AG10803 (cell line): ENCODE results near the gene TSHZ1.

Experiments
- DNase-seq: peaks from one replicate; pipeline ENCODE4 v3.0.0; 2010; ENCODE audit warnings: low read depth
- H3K4me3 ChIP-seq: 2 replicates; pipeline ENCODE4 v1.5.1; 2011; ENCODE audit warnings: mild to moderate bottlenecking, low read length, control low read depth
- TF ChIP-seq, protein P1 (sequence below): conservative IDR thresholded peaks from 2 replicates; pipeline ENCODE4 v1.5.1; 2011; ENCODE audit warnings: mild to moderate bottlenecking, low read length, control low read depth, inconsistent platforms

TSHZ1 gene

DNA sequence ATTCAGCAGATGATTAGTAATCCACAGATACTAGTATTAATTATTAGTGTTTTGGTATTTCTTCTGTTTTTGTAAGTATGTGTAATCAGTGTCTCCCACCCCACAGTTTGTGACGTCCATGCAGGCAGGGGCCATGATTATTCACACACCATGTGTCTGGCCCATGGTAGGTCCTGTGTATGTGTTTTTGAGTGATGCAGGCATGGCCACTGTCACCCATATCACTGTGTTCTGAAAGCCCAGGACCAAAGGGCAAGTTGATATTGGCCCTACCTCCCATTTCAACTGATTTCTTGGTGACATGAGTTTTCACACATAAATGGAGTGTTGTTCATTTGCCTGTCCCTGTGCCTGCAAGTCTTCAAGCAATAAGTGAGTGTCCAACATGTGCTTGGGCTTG, 104.0 kb downstream of the TSHZ1 start:
- no peak for DNase-seq
- TF ChIP-seq, protein P1, sequence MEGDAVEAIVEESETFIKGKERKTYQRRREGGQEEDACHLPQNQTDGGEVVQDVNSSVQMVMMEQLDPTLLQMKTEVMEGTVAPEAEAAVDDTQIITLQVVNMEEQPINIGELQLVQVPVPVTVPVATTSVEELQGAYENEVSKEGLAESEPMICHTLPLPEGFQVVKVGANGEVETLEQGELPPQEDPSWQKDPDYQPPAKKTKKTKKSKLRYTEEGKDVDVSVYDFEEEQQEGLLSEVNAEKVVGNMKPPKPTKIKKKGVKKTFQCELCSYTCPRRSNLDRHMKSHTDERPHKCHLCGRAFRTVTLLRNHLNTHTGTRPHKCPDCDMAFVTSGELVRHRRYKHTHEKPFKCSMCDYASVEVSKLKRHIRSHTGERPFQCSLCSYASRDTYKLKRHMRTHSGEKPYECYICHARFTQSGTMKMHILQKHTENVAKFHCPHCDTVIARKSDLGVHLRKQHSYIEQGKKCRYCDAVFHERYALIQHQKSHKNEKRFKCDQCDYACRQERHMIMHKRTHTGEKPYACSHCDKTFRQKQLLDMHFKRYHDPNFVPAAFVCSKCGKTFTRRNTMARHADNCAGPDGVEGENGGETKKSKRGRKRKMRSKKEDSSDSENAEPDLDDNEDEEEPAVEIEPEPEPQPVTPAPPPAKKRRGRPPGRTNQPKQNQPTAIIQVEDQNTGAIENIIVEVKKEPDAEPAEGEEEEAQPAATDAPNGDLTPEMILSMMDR, result no peak
- H3K4me3 ChIP-seq, result no peak overlapping the region

DNA sequence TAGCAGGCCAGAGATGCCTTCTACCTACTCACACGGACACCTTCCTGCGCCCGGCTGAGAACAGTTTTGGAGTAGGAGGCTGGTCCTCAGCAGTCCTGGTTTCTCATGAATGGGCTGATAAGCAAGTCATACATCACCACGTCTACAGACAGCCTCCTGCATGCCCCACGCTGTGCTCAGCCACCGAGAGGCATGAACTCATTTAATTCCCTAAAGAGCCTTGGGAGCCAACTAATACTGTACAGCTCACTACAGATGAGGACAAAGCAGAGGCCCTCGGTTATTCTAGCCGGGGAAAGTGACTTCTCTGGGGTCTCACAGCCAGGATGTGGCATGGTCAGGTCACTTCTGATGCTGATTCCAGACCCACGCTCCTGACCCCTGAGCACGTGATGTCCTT, 105.6 kb downstream of the TSHZ1 start:
- TF ChIP-seq, protein P1, result no peak
- no peak for DNase-seq
- H3K4me3 ChIP-seq, result no peak overlapping the region

DNA sequence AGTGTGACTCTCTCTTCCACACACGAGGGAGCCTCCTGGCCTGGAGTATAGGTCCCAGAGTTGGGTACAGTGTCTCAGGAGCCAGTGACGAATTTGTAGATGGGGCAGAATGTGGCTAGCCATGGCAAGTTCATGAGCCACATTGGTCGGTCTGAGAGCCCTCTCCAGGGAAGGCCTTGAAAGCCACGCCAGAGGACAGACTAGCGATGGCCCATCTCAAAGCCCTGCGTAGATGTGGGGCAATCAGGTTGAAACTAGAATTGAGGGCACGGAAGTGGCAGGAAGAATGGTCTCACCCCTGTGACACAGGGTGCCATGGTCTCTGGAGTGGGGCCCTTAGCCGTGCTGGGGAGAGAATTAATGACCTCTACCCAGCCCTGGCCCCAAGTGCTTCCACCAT, 106.2 kb downstream of the TSHZ1 start:
- DNase-seq, result no peak
- TF ChIP-seq, protein P1, result no peak

DNA sequence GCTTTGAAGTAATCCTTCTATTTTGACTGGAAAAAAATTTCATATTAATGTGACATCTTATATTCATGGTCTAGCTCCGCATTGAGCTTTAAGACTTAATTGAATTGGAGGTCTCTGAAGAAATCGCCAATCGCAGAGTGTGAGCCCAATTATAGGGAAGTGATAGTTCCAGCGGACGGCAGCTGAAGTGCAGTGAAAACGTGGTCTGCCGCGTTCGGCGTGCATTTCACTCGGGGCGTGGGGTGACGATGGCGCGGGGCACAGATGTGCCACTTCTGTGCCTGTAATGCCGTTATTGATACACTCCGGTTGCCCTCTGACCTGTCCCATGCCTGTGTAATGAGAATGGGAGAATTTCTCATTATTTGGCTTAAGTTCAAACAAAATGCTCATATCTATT, 106.7 kb downstream of the TSHZ1 start:
- TF ChIP-seq, protein P1, result no peak
- no peak for DNase-seq
- H3K4me3 ChIP-seq, result no peak overlapping the region

More for the DNA sequence above, 106.2 kb downstream of the TSHZ1 start:
- no peak overlapping the region for H3K4me3 ChIP-seq

- no peak for DNase-seq
- H3K4me3 ChIP-seq, result no peak overlapping the region
- TF ChIP-seq, protein P1, result no peak
Measured at GRCh38 chr18:75317703-75318102, 107.1 kb downstream of the TSHZ1 start.

GRCh38 chr18:75319905-75320304, 109.3 kb downstream of the TSHZ1 start:
- TF ChIP-seq, protein P1, result no peak
- no peak overlapping the region for H3K4me3 ChIP-seq
- DNase-seq, result no peak

- H3K4me3 ChIP-seq, result no peak overlapping the region
- TF ChIP-seq, protein P1, result no peak
- DNase-seq, result no peak
Measured at GRCh38 chr18:75320506-75320905, 109.9 kb downstream of the TSHZ1 start.
